Limb (tissue), 2 donors: Measurements from ENCODE around the gene EEPD1.

ENCODE experiments used
- DNase-seq, 2 donors: peaks; one replicate each; pipeline ENCODE4 v3.0.0-alpha.2; 2016; ENCODE audit errors: extremely low spot score in 2 of 2

EEPD1 gene

DNA sequence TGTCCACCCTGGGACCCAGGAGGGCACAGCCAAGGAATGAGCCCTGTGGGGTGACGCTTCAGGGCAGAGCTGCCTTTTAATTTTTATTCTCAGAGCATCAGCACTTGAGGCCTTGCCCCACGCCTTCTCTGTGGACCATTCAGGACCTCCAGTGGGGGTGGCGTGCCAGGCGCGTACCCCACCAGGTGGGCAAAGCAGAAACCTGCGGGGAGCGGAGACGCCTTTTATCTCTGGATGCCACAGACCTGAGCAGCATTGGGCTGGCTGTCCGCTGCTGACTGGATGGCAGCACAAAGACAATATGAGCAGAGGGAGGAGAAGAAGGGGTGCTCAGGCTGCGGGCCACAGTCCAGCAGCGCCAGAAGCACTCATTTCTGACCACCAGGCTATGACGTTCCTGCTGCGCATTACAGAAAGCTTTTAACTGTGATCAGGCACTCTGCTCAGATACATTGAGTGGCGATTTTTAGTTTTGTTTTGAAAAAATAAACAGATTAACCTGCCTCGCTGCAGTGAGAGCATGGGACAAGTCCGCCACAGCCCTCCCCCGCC is 146.2 kb downstream of the EEPD1 start:
- no peak for DNase-seq

DNA sequence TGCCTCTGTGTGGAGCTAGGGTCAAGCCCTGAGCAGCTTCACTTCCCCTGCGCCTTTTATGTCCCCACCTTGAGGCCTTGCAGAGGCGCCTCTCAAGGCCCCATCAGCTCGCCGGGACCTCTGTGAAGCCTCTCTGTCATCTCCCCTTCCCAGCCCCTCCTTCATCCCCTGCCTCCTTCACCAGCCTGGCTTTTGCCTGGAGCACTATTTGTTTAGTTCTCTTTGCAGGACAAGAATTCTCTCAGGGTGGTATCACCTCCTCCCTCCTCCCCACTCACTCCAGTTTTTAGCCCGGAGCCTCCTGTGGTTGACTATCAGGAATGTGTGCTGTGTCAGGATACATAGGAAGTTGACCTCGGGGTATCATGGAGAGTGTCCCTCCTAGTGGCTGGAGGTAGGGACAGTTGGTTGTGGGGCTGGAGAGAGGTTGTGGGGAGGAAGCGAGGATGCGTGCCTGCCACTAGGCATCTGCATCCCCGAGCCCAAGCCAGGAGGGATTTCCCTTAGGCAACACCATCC is 146.8 kb downstream of the EEPD1 start:
- DNase-seq = no peak

DNA sequence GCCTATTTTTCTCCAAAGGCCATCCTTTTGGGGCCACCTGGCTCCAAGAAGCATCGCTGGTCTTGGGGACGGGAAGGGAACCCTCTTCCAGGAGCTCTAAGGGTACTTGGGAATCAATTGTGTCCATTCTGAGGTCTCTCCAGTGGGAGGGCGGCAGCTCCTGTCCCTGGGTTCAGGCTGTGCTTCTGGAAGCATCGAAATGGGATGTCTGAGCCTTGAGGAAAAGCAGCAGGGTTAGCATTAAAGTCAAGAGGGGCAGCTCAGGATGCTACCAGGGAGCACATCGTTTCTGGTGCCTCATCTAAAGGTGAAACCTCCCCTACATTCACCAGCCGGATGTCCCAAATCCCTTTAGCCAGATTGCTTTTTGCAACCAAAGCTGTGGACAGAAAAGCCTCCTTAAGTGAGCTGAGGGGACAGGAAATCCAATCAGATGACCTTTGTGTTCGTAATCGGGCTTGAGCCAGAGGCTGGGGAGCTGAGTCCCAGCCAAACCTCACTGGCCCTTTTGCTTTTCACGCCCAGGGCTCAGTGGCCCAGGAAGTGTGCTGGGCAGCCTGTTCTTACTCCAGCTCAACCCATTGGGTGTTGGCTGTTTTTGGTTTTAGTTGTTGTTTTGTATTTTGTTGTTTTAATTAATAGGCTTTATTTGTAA is 147.8 kb downstream of the EEPD1 start:
- DNase-seq = no peak

DNA sequence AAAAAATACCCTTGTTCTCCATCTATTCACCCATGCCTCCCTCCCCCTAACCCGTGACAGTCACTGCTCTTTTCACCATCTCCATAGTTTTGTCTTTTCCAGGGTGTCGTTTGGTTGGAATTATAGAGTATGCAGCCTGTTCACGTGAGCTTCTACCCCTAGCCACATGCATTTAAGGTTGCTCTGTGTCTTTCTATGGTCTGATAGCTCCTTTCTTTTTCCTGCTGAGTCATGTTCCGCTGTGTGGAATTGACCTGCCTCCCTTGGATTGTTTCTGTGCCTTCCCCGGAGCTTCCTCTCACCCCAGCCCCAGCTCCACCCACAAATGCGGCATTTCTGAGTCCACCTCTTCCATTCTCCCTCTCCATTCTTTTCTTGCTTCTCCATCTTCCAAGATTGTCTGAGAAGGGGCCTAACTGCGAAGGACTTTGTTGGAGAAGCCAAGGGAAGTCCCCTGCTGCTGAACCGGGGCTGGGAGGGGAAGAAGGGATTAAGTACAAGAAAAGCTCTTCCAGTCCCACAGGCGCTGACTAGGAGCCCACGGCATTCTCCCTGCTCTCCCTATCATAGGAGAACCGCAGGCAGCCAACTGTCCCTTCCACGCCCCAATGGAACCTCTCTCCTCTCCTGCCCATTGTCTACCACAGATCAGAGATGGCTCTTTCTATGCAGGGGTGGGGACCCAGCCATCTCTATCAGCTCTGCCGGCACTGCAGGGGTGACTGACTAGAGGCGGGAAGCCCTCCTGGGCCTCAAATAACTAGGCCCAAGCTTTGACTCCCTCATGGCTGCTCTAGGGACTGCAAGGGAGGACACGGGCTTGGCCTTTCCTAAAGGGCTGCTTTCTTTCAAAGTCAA is 149.1 kb downstream of the EEPD1 start:
- no peak for DNase-seq

DNA sequence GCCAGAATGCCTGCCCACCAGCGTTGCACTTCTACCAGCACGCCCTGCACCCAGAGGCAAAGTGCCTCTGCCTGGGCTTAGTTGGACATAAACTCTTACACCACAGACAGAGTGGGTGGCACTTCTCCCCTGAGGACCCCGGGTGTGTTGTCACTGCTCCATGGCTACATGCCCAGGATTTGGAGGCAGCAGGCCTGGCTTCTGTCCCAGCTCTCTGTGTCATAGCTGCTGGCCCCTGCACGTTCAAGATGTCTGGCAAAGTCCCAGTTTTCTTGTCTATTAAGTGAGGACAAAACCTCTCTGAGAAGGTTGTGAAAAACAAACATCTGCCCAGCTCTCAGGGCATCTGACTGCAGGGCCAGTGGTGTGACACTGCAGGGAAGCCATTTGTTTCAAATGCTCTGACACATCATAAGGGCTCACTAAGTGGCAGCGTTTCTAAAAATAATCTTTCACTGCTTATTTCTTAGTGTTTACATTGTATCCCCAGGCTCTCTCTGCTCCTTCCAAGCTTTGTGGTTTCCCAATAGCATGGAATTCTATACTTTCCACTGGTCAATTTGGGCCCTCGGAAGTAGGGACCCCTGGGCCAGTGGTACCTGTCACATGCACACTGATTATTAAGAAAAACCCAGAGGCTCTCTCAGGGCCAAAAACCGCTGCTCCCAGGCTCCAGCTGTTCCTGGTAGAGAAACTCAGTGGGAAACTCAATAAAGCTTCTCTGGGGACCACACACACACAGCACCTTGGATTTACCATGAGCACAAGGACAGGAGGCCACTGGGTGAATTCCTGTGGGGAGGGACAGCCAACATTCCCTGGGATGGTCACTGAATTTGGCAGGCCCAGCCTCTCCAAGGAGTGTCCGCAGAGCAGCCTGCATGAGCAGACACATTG is 150.4 kb downstream of the EEPD1 start:
- DNase-seq = peak; percentile 67 to 77

DNA sequence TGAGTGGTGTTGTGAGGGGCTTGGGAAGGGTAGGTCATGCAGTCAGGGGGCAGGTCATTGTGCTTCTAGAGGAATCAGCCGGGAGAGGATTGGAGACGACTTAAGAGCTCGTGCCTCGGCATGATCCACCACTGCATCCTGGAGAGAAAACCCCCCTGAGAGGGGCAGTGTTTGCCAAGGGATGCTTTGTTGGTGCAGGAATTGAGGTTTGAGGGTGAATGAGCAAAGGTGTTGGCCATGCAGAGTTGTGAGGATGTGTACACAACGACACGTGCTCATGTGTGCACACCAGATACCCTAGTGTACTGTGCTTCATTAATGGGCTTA is 151.0 kb downstream of the EEPD1 start:
- DNase-seq = no peak

DNA sequence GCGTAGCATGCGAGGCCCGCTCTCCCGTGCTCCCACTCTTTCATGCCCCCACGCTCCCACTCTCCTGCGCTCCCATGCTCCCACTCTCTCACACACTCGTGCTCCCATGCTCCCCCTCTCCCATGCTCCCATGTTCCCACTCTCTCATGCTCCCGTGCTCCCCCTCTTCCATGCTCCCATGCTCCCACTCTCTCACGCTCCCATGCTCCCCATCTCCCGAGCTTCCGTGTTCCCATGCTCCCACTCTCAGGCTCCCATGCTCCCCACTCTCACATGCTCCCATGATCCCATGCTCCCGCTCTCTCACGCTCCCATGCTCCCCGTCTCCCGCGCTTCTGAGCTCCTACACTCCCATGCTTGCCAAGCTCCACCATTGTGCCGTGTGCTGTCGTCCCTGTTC is 152.2 kb downstream of the EEPD1 start:
- no peak for DNase-seq

DNA sequence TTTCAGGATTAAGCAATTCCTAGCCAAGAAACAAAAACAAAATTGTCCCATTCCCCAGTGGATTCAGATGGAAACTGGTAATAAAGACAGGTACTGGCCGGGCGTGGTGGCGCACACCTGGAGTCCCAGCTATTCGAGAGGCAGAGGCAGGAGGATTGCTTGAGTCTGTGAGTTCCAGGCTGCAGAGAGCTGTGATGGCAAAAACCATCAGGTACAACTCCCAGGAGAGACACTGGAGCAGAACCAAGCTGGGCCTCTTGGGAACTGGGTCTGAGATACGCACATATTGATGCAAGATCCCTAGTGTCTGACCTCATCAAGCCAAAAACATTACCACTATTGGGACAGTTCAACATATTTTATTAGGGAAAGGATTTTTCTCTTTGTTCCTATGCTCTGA is 152.6 kb downstream of the EEPD1 start:
- no peak for DNase-seq

DNA sequence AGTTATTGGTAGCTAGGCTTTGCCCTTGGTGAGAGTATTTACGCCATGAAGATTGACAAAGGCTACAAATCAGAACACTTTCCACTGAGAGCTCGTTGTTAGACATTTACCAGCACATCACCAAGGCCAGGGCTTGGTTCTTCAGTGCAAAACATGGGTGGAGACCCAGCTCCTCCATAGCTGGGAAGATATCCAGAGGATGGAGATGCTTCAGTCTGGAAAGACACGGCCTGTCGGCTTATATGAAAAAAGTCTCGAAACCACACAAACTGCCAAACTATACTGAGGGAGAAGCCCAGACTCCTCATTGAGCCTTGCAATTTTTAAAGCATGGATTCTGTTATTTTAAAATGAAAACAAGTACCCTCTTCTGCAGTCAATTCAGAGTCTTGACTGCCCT is 153.2 kb downstream of the EEPD1 start:
- no peak for DNase-seq

DNA sequence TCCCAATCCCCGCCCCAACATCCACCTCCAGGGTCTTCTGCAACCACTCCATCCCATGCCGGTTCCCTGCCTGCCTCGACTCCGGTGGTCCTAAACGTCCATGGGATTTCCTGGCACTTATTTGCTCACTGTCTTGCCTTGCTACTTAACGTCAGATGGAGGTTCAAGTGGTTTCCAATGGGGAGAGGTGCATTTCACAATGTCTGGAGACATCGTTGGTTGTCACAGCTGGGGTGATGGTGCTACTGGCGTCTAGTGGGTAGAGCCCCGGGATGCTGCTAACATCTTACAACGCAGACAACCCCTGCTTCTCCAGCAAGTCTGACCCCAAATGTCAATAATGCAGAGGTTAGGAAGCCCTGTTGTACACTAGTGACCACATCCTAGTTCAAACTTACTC is 153.7 kb downstream of the EEPD1 start:
- no peak for DNase-seq

DNA sequence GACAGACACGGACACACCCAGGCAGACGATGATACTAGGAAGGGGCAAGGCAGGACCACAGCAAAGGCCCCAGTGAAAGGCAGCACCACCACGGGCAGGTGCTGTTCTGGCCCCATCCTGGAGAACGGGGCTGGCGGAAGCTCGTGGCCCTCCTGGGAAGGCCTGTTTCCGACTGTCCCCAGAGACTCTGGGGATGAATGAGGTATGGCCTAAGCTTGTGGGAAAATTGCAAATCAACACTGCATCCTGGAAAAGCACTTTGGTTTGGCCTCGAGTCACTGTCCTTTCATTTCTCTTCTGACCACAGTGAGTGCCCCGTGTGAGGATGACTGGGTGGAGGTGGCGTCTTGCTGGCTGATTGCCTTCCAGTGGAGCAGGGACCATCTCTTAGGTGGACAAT is 155.0 kb downstream of the EEPD1 start:
- no peak for DNase-seq

DNA sequence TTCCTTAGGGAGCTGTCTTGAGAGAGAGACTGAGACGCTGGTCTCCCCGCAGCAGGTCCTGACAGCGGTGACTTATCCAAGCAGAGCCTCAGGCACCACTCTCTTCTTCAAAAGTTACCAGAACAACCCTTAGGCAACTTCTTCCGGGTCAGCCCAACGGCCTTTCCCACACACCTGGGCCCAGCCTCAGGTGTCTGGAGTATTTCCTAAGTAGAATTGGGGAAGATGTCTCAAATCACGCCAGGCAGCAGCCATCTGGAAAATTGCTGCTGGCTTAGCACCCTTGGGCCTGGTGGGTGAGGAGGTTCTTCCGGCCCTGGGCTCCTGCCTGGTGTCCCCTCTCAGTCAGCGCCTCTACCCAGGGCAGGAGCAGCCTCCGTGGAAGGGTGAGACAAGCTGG is 156.2 kb downstream of the EEPD1 start:
- no peak for DNase-seq

DNA sequence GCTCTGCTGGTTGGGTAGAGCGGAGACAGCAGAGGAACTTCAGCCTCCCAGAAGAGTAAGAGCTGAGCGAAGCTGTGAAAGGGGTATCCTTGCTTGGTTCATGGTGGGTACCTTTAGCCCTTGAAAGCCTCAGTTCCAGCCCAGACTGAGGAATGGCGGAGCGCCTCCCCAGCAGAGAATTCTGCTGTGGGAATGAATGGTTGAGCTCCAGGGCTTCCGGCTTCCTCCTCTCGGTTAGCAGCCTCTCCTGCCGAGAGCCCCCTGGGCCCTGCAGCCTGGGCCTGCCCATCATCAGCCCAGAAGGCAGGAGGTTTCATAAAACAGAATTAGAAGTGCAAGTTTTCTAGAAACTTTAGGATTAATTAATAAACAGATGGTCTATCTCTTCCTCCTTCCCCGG is 156.7 kb downstream of the EEPD1 start:
- no peak for DNase-seq

DNA sequence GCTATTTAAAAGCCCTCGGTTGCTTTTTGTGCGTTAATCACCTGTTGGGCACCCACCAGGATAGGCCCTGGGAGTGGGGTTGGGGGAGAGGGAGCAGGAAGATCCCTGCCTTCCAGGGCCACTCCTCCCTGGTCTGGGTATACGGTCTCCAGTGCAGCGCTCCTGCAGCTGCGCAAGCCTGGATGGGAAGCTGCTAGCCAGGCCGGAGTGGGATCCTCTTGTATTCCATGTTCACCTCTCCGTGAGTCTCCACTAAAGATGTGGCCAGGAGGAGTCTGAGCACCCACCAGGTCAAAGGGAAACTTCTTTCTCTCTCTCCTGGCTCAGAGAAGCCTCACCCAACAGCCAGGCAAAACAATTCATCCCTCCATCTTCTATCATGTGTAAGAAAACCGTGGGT is 157.8 kb downstream of the EEPD1 start:
- no peak for DNase-seq

DNA sequence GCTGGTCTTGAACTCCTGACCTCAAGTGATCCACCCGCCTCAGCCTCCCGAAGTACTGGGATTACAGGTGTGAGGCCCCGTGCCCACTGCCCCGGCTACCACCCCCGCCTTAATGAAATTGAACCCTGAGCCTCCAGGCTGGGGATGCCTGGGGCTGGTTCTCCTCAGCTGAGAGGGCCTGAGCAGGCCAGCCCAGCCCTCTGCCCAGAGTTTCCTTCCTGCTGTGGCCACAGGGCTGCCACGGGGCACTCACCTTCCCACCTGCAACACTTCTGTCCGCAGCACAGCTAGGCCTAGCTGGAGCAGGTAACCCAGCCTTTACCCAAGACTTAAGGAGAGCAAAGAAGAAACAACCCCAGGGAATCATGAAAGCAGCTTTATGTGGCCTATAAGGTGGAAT is 158.5 kb downstream of the EEPD1 start:
- DNase-seq = no peak

DNA sequence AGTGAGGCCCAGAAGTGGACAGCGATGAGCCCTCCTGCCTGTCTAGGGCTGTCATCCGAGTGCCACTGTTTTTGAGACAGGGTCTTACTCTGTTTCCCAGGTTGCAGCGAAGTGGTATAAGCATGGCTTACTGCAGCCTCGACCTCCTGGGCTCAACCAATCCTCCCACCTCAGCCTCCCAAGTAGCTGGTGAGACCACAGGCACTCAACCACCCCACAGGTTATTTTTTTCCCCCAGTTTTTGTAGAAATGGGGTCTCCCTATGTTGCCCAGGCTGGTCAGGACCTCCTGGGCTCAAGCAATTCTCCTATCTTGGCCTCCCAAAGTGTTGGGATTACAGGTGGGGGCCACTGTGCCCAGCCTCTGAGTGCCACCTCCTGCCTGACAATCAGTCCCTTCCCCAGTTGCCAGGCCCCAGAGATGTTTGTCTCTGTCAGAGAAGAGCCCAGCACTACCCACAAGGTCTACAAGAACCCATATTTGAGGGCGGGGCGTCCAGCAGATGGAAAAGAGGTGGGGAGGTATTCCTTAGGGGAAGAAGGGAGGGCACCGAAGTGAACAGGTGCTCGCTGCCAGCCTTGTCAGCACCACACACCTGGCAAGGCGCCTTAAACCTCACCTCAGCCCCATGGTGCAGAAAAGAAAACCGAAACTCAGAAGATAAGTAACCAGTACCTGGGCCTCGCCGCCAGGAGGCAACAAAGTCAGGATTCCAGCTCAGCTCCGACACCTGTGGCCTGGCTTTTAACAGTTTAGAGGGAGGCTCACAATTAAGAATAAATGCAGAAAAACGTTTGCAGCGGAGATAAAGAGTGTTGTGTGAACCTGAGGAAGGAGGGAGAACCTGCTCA is 159.2 kb downstream of the EEPD1 start:
- DNase-seq = no peak

DNA sequence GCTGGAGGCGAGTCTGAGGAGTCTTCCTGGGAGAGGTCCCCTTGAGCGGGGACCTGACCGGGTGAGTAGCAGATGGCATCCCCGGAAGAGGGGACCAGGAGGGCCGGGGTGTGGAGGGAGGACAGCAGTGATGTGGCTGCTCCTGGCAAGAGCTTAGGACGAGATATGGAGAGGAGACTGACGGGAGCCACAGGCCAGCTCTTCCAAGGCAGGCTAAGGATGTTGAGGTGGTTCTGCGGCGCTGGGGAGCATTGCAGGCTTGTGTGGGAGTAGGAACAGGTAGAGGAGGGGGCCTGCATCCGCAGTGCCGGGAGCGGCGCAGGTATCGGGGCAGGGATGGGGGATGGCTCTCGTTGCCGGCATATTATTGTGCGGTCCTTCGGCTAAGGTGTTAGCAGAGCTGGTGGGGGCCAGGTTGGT is 159.9 kb downstream of the EEPD1 start:
- DNase-seq = no peak

DNA sequence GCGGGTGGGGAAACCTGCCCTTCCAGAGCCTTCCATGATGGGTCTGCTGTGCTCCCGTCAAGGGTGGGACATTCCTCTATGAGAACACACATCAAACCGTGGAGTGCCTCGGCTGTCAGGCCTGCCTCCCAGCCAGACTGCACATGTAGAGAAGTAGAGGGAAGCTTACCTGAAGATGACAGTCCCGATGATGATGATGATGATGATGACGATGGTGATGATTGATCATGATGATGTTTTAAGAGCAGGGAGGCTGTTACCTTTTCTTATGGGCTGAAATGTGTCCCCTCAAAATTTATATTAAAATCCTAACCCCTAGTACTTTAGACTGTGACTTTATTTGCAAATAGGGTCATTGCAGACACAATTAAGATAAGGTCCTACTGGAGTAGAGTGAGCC is 160.6 kb downstream of the EEPD1 start:
- DNase-seq = no peak

DNA sequence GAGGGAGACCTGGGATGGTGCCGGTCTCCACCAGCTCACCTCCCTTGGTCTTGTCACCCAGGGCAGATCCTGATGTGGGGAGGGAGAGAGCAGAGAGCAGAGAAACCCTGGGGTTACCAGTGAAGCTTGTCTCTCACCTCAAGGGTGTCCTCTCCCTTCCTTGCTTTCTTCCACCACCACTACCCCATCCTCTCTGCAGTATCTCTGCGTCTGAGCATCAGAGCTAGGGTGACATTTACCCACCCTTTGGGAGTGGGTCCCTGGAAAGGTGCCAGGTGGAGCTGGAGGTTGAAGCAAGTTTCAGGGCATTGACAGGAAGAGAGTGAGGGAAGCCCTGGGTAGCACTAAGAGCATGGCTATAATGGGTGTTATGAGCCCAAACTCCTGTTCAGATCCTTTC is 161.4 kb downstream of the EEPD1 start:
- no peak for DNase-seq

DNA sequence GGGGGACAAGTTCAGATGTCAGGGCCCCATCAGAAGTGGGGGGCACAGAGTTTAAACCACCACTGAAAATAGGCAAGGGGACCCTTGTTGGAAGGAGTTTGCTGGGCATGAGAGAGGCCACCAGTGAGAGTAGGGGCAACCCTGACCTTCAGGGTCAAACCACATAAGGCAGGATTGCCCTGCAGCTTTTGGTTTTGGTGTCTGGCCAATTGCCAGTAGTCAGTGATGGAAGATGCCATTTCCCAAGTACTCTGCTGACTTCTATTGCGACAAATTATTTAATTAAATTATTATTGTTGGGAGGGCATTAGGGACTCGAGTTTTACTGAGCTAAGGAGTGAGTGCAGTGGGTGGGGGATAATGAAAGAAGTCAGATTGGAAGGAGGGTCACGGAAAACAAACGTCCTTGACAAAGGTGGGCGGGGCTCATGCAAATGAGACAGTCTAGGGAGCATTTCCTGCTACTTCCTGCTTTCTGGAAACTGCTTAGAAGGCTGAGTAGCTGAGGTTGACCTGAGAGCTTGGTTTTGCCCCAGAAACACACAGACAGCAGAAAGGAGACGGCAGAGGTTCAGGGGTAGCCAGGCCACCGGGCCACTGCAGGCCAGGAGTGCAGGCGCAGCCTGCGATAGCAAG is 162.4 kb downstream of the EEPD1 start:
- no peak for DNase-seq
